Measurements from ENCODE around the gene PRDM2.

The PRDM2 gene

GRCh38 chr1:13701271-13701640, 1.3 kb downstream of the PRDM2 start:
- no peak overlapping the region for H3K27ac ChIP-seq
- TF ChIP-seq ZFX (IDR thresholded peaks at IDR 0.05) (no peak), CTCF (conservative IDR thresholded peaks at IDR 0.05) (no peak)

- TF ChIP-seq CTCF (conservative IDR thresholded peaks at IDR 0.05), result no peak
- no peak for TF ChIP-seq ZFX (IDR thresholded peaks at IDR 0.05)
- H3K27ac ChIP-seq, result no peak overlapping the region
Measured at GRCh38 chr1:13702425-13703127, 2.6 kb downstream of the PRDM2 start.

GRCh38 chr1:13703128-13703513, 3.1 kb downstream of the PRDM2 start:
- TF ChIP-seq CTCF (conservative IDR thresholded peaks at IDR 0.05) (no peak), ZFX (IDR thresholded peaks at IDR 0.05) (no peak)

GRCh38 chr1:13703558-13704490, 3.8 kb downstream of the PRDM2 start:
- no peak overlapping the region for H3K27ac ChIP-seq
- TF ChIP-seq ZFX (IDR thresholded peaks at IDR 0.05) (no peak), CTCF (conservative IDR thresholded peaks at IDR 0.05) (no peak; the same call in 1 of the 2 replicates)

More at GRCh38 chr1:13703128-13703513, 3.1 kb downstream of the PRDM2 start:
- no peak overlapping the region for H3K27ac ChIP-seq

GRCh38 chr1:13706046-13706445, 6.1 kb downstream of the PRDM2 start:
- TF ChIP-seq CTCF (conservative IDR thresholded peaks at IDR 0.05) (no peak), ZFX (IDR thresholded peaks at IDR 0.05) (no peak)
- no peak overlapping the region for H3K27ac ChIP-seq

GRCh38 chr1:13707164-13707563, 7.2 kb downstream of the PRDM2 start:
- no peak overlapping the region for H3K27ac ChIP-seq
- TF ChIP-seq ZFX (IDR thresholded peaks at IDR 0.05) (no peak), CTCF (conservative IDR thresholded peaks at IDR 0.05) (no peak)

GRCh38 chr1:13708380-13708982, 8.5 kb downstream of the PRDM2 start:
- no peak overlapping the region for H3K27ac ChIP-seq
- TF ChIP-seq CTCF (conservative IDR thresholded peaks at IDR 0.05), result no peak
- TF ChIP-seq ZFX (IDR thresholded peaks at IDR 0.05), result no peak

Measured in C4-2B (cell line).